ENCODE data around the gene MARS1.
A peak's percentile ranks its signal among the peaks of the same experiment; 100 is the strongest.
"Not testable (repeated sequence)": the region's sequence is repeated elsewhere in the genome, so short reads cannot be mapped to it uniquely, and the experiment has no call there.

MARS1 gene

DNA sequence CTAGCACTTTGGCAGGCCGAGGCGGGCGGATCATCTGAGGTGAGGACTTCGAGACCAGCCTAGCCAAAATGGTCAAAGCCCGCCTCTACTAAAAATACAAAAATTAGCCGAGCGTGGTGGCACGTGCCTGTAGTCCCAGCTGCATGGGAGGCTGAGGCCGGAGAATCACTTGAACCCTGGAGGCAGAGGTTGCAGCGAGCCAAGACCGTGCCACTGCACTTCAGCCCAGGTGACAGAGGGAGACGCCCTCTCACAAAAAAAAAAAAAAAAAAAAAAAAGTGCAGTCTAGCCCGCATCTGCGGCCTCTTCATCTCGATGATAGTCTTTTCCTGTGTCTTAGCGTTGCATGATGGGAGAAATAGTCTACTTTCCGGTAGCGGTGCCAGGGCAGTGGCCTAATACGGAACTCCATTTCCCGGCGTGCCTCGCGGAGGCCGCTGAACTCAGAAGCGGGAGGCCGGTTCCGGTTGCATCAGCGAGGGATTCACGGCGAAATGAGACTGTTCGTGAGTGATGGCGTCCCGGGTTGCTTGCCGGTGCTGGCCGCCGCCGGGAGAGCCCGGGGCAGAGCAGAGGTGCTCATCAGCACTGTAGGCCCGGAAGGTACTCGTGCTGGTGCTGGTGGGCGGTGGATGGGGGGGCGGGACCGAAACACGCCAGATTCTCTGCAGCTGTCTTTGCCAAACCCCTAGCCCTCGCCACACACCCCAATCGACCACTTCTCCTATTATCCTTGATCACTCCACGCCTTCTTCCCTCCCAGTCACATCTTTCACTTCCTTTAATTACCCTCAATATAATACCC is at the start of gene MARS1:
MARS1 (plus strand) TSS at position 472 of the 805 bp plus-strand sequence; CDS start at position 495, 23 bp downstream.
- DNase-seq: peak; percentile 93

DNA sequence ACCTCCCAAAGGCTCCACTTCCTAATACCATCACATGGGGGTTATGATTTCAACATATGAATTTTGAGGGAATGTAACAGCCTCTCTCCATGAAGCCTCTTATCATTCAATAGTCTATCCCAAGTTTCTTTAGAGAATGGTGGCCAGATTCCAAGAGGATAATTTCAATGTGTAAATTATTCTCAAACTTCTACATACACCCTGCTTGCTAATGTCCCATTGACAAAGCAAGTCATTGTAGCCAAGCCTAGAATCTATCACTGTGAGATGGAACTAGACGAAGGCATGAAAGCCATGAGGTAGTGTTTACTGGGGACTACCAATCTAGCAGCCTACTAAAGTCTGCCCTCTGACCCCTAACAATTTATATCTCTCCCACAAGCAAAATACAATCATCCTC is 49.5 kb upstream of the MARS1 start:
- no peak for DNase-seq

DNA sequence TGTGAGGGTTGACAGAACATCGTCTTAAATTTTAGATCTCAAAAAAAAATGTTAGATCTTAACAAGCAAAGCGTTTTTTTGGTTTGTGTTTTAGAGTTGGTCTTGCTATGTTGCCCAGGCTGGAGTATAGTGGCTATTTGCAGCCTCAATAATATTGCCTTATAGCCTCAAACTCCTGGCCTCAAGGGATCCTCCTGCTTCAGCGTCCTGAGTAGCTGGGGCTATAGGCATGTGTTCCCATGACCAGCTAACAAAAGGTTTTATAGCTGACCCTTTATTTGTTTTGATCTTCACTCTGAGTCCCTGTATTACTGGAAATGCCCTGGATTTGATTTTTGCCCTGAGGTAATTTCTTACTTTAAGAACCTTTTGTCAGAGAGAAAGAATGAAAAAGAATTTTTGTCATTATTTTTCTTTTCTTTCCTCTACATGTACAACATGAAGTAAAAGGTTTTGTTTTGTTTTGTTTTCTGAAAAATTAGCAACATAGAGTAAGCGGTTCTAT is 48.1 kb upstream of the MARS1 start:
- no peak for DNase-seq

DNA sequence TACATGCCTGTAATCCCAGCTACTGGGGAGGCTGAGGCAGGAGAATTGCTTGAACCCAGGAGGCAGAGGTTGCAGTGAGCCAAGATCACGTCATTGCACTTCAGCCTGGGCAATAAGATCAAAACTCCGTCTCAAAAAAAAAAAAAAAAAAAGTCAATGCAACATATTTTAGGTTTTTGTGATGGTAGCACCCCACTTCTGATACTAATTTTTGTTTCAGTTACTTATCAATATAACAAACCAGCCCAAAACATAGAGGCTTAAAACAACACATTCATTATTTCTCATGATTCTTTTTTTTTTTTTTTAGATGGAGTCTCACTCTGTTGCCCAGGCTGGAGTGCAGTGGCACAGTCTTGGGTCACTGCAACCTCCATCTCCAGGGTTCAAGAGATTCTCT is 46.5 kb upstream of the MARS1 start:
- DNase-seq: not testable (repeated sequence)

DNA sequence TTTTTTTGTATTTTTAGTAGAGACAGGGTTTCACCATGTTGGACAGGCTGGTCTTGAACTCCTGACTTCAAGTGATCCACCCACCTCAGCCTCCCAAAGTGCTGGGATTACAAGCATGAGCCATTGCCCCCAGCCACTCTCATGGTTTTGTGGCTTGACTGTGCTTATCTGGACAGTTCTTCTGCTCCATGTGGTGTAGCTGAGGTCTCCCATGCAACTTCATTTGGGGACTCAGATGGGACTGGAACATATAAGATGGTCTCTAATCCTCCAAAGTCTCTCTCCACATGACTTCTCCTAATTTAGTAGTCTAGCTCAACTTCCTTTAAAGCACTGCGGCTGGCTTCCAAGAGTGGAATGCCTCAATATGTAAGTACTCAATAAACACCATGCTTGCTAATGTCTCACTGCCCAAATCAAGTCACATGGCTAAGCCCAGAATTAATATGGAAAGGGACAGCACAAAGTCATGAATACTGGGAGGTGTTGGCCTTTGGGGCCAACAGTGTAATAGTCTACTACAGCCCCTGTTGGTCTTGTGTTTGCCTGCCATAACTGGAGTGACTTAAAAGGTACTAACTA is 45.9 kb upstream of the MARS1 start:
- DNase-seq: no peak

DNA sequence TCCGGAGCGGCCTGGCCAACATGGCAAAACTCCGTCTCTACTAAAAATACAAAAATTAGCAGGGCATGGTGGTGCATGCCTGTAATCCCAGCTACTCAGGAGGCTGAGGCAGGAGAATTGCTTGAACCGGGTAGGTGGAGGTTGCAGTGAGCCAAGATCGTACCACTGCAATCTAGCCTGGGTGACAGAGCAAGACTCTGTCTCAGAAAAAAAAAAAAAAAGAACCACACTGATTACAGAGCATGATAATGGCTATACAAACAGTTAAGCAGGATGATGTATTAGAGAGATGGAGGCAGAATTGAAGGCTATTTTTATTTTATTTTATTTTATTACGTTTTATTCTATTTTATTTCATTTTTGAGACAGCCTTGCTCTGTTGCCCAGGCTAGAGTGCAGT is 43.5 kb upstream of the MARS1 start:
- not testable (repeated sequence) for DNase-seq

DNA sequence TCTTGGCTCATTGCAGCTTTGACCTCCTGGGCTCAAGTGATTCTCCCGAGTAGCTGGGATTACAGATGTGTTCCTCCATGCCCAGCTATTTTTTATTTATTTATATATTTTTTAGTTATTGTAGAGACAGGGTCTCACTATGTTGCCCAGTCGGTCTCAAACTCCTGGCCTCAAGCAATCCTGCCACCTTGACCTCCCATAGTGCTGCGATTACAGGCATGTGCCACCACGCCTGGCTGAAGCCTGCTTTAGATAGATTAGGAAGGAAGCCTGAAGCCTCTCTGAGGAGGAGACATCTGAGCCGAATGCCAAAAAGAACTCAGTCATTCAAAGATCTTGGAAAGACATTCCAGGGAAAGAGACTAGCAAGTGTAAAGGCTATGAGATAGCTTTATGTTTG is 43.1 kb upstream of the MARS1 start:
- no peak for DNase-seq

DNA sequence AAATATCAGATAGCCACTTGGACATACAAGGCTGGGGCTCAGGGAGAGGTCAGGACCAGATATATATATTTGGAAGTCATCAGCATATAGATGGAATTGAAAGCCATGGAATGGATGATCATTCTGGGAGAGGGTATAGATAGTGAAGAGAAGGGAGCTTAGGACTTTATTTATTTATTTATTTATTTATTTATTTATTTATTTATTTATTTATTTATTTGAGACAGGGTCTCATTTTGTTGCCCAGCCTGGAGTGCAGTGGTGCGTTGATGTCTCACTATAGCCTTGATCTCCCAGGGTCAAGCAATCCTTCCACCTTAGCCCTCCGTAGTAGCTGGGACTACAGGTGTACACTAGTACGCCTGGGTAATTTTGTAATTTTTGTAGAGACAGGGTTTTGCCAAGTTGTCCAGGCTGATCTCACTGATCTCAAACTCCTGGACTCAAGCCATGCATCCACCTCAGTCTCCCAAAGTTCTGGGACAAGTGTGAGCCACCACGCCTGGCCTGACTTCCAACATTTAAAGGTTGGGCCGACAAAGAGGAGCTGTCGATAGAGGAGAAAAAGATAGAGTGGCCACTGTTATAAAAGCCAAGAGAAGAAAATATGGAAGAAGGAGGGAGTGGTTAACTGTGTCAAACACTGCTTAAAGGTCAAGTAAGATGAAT is 41.4 kb upstream of the MARS1 start:
- DNase-seq: no peak

DNA sequence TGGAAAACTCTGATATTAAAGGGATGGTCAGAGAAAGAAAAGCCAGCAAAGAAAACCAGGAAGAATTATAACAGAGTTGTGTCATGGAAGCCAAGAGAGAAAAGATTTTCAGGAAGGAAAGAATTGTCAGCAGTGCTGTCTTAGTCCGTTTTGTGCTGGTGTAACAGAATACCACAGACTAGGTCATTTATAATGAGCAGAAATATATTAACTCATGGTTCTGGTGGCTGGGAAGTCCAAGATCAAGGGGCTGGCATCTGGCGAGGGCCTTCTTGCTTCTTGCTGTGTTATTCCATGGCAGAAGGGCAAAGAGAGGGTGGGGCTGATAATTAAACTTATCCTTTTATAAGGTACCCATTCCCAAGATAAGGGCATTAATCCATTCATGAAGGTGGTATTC is 39.2 kb upstream of the MARS1 start:
- DNase-seq: no peak

DNA sequence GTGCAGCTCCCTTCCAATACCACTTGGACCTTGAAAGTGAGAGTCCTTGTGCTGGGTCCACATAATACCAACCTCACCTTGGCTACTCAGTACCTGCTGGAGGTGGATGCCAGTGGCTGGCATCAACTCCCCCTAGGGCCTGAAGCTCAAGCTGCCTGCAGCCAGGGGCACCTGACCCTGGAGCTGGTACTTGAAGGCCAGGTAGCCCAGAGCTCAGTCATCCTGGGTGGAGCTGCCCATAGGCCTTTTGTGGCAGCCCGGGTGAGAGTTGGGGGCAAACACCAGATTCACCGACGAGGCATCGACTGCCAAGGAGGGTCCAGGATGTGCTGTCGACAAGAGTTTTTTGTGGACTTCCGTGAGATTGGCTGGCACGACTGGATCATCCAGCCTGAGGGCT is 38.5 kb upstream of the MARS1 start:
- DNase-seq: no peak

DNA sequence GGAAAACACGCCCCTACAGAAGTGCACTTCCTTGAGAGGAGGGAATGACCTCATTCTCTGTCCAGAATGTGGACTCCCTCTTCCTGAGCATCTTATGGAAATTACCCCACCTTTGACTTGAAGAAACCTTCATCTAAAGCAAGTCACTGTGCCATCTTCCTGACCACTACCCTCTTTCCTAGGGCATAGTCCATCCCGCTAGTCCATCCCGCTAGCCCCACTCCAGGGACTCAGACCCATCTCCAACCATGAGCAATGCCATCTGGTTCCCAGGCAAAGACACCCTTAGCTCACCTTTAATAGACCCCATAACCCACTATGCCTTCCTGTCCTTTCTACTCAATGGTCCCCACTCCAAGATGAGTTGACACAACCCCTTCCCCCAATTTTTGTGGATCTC is 37.8 kb upstream of the MARS1 start:
- DNase-seq: no peak

DNA sequence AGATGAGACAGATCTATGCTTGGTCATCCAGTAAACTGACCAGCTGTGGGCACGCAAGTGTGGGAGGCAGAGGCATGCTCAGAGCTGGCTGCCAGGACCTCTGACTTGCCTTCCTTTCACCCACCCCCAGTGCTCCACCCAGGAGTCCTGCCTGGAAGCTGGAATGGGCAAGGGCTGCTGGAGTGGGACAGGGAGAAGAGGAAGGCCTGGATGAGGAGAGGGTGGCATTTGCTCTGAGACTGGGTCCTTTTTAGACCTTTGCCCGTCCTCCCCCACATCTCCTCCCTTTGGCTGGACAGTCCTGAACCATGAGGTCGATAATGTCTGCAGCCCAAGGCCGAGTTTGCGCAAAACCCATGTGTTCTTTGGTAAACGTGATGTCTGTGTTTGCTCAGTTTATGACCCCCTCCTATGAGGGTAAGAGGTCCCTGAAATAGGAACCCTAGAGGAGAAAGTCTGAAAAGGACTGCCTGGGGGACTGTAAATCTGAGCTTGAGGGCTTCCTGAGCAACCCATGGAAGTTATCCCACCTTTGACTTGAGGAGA is 36.6 kb upstream of the MARS1 start:
- no peak for DNase-seq

DNA sequence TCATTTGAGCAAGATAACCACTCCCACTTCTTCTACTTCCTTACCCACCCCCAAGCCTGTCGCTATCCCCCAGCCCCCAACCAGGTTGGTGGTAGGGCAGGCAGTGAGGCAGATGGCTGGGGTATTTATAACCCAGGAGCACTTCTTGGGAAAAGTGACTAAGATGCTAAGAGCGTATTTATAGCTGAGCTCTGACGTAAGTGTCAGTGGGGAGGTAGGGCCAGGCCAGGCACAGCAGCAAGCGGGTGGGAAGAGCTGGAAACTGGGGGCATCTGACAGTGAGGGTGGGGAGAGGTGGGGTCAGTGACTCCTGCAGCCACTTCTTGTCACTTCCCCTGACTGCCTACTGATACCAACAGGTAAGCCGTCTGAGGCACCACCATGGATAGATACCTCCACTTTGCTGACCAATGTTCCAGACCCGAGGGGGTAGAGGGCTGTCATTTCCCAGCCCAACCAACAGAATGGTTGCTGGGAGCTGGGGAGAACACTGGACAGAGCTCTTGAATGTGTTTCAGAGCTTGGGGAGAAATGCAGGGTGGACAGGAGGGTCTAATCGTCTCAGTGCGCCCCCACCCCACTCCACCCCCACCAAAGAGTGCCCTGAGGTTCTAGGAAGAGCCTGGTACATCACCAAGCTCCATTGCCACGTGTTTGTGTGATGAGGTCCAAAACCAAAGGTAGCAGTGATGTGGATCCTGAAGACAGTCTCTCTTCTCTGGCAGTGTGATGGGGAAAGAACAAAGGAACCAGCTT is 35.5 kb upstream of the MARS1 start:
- DNase-seq: no peak

DNA sequence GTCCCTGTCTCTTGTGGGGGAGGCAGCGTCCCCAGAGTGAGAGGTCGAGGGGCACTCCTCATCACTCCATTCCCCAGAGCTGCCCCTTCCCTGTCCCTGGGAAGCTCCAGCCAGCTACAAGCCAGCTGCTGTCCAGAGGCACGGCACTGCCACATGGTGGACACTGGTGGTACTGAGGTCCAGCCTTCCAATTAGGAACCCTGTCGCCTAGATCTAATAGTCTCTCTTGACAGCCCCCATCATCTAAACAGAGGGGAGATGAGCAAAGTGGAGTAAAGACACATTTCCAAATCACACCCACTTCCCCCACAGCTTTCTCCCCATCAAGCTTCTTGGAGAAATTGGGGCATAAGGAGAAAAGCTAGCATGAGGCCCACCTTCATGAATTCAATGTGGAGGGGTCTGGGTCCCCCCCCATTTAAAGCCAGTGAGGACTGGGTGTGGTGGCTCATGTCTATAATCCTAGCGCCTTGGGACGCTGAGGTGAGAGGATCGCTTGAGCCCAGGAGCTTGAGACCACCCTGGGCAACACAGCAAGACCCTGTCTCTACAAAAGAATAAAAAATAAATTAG is 34.8 kb upstream of the MARS1 start:
- DNase-seq: peak; percentile 21

DNA sequence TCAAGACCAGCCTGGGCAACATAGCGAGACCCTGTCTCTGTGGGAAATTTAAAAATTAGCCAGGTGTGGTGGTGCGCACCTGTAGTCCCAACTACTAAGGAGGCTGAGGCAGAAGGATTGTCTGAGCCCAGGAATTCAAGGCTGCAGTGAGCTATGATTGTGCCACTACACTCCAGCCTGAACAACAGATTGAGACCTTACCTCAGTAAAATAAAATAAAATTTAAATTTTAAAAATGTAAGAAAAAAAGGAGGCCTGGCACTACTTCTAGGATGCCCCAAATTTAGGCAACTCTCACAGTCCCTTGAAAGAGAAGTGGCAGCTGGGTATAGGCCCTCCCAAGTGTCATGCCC is 33.7 kb upstream of the MARS1 start:
- DNase-seq: no peak

DNA sequence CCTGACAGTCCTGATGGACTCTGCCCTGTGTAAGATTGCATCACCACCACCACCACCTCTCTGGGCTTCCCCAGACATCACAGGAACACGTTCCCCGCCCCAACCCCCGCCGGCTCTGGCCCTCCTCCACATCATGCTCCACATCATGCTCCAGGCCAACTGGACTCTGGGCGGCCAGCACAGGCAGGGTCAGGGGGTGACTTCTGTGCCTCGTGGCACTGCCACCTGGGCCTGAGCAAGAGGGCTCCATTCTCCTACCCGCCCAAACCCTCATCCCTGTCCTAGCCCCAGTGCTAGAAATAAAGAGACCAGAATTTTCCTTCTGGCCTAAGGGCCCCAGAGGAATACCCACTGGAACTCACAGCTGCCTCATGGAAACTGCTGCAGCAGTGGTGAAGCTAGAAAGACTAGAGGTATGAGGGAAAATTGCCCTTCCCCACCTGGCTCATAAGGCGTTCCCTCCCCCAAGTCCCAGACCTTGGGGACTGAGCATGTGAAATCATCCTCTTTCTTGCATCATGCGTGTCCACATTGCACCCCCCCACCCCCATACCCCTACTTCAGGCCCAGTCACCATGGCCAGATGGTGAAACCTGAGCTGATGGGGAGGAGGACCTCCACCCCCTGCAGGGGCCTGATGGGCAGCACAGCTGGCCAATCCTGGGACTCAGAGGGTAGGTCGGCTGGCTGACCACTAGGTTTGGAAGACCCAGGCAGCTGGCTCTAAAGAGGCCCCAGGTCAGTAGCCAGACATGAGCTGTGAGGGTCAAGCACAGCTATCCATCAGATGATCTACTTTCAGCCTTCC is 33.1 kb upstream of the MARS1 start, which contains the start of gene INHBE:
INHBE (plus strand) TSS at position 742 of the 808 bp plus-strand sequence. CDS start 230 bp downstream, outside the sequence.
- DNase-seq: no peak

DNA sequence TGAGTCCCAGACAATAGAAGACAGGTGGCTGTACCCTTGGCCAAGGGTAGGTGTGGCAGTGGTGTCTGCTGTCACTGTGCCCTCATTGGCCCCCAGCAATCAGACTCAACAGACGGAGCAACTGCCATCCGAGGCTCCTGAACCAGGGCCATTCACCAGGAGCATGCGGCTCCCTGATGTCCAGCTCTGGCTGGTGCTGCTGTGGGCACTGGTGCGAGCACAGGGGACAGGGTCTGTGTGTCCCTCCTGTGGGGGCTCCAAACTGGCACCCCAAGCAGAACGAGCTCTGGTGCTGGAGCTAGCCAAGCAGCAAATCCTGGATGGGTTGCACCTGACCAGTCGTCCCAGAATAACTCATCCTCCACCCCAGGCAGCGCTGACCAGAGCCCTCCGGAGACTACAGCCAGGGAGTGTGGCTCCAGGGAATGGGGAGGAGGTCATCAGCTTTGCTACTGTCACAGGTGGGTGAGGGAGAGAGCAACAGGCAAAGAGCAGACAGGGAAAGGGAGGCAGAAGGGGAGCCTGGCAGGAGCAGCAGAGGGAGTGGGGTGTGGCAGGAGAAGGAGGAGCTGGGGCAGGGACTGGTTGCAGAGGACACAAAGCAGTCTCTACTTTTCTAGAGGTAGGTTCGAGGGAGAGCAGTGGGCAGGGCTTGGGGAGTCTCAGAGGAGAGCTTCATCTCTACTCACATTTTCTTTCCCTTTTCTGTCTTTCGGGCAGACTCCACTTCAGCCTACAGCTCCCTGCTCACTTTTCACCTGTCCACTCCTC is 32.3 kb upstream of the MARS1 start:
- DNase-seq: no peak

DNA sequence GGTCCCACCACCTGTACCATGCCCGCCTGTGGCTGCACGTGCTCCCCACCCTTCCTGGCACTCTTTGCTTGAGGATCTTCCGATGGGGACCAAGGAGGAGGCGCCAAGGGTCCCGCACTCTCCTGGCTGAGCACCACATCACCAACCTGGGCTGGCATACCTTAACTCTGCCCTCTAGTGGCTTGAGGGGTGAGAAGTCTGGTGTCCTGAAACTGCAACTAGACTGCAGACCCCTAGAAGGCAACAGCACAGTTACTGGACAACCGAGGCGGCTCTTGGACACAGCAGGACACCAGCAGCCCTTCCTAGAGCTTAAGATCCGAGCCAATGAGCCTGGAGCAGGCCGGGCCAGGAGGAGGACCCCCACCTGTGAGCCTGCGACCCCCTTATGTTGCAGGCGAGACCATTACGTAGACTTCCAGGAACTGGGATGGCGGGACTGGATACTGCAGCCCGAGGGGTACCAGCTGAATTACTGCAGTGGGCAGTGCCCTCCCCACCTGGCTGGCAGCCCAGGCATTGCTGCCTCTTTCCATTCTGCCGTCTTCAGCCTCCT is 31.6 kb upstream of the MARS1 start:
- DNase-seq: no peak

DNA sequence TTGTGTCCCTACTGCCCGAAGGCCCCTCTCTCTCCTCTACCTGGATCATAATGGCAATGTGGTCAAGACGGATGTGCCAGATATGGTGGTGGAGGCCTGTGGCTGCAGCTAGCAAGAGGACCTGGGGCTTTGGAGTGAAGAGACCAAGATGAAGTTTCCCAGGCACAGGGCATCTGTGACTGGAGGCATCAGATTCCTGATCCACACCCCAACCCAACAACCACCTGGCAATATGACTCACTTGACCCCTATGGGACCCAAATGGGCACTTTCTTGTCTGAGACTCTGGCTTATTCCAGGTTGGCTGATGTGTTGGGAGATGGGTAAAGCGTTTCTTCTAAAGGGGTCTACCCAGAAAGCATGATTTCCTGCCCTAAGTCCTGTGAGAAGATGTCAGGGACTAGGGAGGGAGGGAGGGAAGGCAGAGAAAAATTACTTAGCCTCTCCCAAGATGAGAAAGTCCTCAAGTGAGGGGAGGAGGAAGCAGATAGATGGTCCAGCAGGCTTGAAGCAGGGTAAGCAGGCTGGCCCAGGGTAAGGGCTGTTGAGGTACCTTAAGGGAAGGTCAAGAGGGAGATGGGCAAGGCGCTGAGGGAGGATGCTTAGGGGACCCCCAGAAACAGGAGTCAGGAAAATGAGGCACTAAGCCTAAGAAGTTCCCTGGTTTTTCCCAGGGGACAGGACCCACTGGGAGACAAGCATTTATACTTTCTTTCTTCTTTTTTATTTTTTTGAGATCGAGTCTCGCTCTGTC is 31.0 kb upstream of the MARS1 start:
- no peak for DNase-seq

DNA sequence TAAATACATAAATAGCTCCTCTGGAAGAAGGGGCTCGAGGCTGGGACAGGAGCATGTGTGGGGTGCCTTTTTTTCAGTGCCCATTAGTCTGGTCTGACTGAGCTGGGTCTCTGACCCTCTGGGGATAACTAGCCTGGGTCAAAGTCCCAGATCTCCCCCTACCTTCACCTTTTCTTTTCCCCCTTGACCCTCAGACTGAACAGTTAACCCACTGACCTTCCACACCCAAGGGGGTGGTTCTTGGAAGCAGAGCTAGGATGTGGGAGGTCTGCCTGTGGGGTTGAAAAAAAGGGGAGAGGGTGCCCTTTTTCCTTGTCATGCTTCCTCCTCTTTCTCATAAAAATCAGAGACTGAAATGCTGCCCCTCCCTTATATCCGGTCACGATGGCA is 29.2 kb upstream of the MARS1 start:
- no peak for DNase-seq
